ENCODE results near the gene CLECL1.
A peak's percentile ranks its signal among the peaks of the same experiment; 100 is the strongest.

DNA sequence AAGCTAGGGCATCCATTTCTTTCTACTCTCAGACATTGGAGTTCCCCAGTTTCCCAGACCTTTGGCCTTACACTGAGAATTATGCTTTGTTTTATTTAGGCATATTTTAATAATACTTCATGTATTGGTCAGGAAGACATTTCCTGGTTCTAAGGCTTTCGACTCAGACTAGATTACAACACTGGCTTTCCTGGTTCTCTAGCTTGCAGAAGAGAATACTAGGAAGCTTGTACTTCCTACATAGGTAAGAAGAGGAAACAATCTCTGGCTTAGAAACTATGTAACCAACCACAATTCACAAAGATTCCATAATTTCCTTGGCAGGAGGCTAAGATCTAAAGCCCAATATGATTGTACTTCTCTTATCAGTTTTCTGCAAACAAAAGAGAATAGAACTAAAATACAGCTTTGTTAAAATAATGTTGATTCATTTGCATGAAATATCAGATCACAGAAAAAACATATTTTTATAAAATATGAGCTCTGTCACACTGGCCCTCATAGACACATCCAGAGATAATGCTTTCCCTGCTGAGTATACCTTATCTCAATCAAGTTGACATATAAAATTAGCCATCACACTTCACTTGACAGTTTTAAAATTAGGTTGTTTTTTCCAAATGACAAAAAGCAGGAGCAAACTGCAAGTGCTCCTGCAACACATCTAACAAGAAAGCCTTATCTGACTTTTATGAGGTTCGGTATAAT is 32.8 kb downstream of the CLECL1 start:
- TF ChIP-seq CTCF (IDR thresholded peaks at IDR 0.05; ENCODE audit: poor library complexity, severe bottlenecking): no peak
- peak; percentile 91 for TF ChIP-seq EP300 (conservative IDR thresholded peaks at IDR 0.05; ENCODE audit: poor library complexity, severe bottlenecking)
- TF ChIP-seq REST (IDR thresholded peaks at IDR 0.05; ENCODE audit: borderline replicate concordance): no peak
- no peak for TF ChIP-seq MXI1 (conservative IDR thresholded peaks at IDR 0.05; ENCODE audit: poor library complexity, severe bottlenecking)
- TF ChIP-seq SMC3 (conservative IDR thresholded peaks at IDR 0.05; ENCODE audit: poor library complexity): no peak
